OCI-LY1 (cell line): ENCODE results near the gene LRRTM3.

ENCODE experiments used
- H2AFZ ChIP-seq: fragments of 200-600 bp; sonication (generic), shearing (Covaris generic); 2 replicates; pipeline ENCODE4 v1.6.0; 2014; ENCODE audit warnings: antibody characterized with exemption, mild to moderate bottlenecking, low read length
- H3F3A ChIP-seq: fragments of 200-600 bp; sonication (generic), shearing (Covaris generic); 2 replicates; pipeline ENCODE4 v1.6.0; 2014; ENCODE audit warnings: mild to moderate bottlenecking, antibody characterized with exemption, low read length, moderate library complexity; ENCODE audit not compliant: insufficient read depth
- H3K27ac ChIP-seq: fragments of 200-600 bp; sonication (generic); 2 replicates; pipeline ENCODE4 v1.5.1; 2014; ENCODE audit warnings: low read length, mixed run types, mild to moderate bottlenecking, low read depth; ENCODE audit not compliant: poor library complexity, severe bottlenecking
- H3K27me3 ChIP-seq: fragments of 200-600 bp; sonication (generic); 2 replicates; pipeline ENCODE4 v1.6.0; 2014; ENCODE audit warnings: antibody characterized with exemption, mild to moderate bottlenecking, low read length, moderate library complexity; ENCODE audit not compliant: insufficient read depth
- H3K36me3 ChIP-seq: fragments of 200-600 bp; sonication (generic); 2 replicates; pipeline ENCODE4 v1.6.1; 2014; ENCODE audit warnings: mild to moderate bottlenecking, antibody characterized with exemption, low read length, moderate library complexity, mixed read lengths; ENCODE audit not compliant: insufficient read depth
- H3K4me1 ChIP-seq: fragments of 200-600 bp; sonication (generic); 2 replicates; pipeline ENCODE4 v1.5.1; 2014; ENCODE audit warnings: mild to moderate bottlenecking, low read length, moderate library complexity; ENCODE audit not compliant: insufficient read depth, severe bottlenecking
- H3K4me2 ChIP-seq: fragments of 200-600 bp; sonication (generic), shearing (Covaris generic); 2 replicates; pipeline ENCODE4 v1.6.1; 2014; ENCODE audit warnings: low read length
- H3K4me3 ChIP-seq: fragments of 200-600 bp; sonication (generic); 2 replicates; pipeline ENCODE4 v1.5.1; 2014; ENCODE audit warnings: low read length, low read depth, mild to moderate bottlenecking, mixed read lengths; ENCODE audit not compliant: poor library complexity, severe bottlenecking
- H3K79me2 ChIP-seq: fragments of 200-600 bp; shearing (Covaris generic); 2 replicates; pipeline ENCODE4 v1.6.1; 2016; ENCODE audit warnings: mixed run types, low read length, mixed read lengths; ENCODE audit not compliant: insufficient read depth
- H3K9ac ChIP-seq: fragments of 200-600 bp; sonication (generic), shearing (Covaris generic); 2 replicates; pipeline ENCODE4 v1.6.1; 2014; ENCODE audit warnings: mild to moderate bottlenecking, low read length, mixed read lengths
- H3K9me2 ChIP-seq: fragments of 200-600 bp; sonication (generic), shearing (Covaris generic); 2 replicates; pipeline ENCODE4 v1.6.1; 2014; ENCODE audit warnings: low read depth, mild to moderate bottlenecking, low read length, mixed read lengths
- H3K9me3 ChIP-seq: fragments of 200-600 bp; shearing (Covaris generic); 2 replicates; pipeline ENCODE4 v1.6.1; 2014; ENCODE audit warnings: low read length, mixed read lengths
- H4K20me1 ChIP-seq: fragments of 200-600 bp; sonication (generic), shearing (Covaris generic); 2 replicates; pipeline ENCODE4 v1.6.0; 2016; ENCODE audit warnings: mild to moderate bottlenecking, low read length; ENCODE audit not compliant: insufficient read depth
- EZH2 ChIP-seq: fragments of 200-600 bp; sonication (generic), shearing (Covaris generic); IDR thresholded peaks from 2 replicates; pipeline ENCODE4 v1.8.0; 2017; ENCODE audit warnings: borderline replicate concordance, mixed run types, mild to moderate bottlenecking, antibody characterized with exemption, low read length, moderate library complexity, mixed read lengths
- TF ChIP-seq, protein P1 (sequence below): fragments of 200-600 bp; sonication (generic), shearing (Covaris generic); IDR thresholded peaks from 2 replicates; pipeline ENCODE4 v1.5.1; 2017; ENCODE audit warnings: mild to moderate bottlenecking, antibody characterized with exemption, low read length, moderate library complexity, mixed read lengths

The LRRTM3 gene

DNA sequence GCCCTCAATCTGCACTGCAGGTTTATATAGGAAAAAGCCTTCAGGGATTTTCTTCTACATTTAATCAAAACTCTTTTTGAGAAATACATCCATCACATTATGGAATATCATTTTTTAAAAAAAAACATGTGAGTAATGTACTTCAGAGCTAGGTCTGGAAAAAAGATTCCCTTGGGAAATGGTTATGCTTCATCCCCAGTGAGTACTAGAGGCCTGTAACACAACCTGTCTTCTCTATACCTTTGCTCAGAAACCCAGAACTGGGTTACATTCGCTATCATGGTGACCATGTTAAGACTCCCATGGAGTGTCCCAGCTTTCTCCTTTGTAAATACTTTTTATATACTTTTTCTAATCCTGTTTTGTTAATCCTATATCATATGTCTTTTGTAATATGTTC is 186.9 kb downstream of the LRRTM3 start:
- no peak overlapping the region for H3K27ac ChIP-seq
- no peaks in the 10 kb centered on the region for H4K20me1 ChIP-seq
- no peak overlapping the region for H3K4me2 ChIP-seq
- TF ChIP-seq, protein P1, sequence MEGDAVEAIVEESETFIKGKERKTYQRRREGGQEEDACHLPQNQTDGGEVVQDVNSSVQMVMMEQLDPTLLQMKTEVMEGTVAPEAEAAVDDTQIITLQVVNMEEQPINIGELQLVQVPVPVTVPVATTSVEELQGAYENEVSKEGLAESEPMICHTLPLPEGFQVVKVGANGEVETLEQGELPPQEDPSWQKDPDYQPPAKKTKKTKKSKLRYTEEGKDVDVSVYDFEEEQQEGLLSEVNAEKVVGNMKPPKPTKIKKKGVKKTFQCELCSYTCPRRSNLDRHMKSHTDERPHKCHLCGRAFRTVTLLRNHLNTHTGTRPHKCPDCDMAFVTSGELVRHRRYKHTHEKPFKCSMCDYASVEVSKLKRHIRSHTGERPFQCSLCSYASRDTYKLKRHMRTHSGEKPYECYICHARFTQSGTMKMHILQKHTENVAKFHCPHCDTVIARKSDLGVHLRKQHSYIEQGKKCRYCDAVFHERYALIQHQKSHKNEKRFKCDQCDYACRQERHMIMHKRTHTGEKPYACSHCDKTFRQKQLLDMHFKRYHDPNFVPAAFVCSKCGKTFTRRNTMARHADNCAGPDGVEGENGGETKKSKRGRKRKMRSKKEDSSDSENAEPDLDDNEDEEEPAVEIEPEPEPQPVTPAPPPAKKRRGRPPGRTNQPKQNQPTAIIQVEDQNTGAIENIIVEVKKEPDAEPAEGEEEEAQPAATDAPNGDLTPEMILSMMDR: no peak
- no peak for TF ChIP-seq EZH2
- no peaks in the 10 kb centered on the region for H3K27me3 ChIP-seq
- no peak overlapping the region for H3K9ac ChIP-seq
- no peaks in the 10 kb centered on the region for H3K9me3 ChIP-seq
- no peaks in the 10 kb centered on the region for H3K36me3 ChIP-seq
- no peaks in the 10 kb centered on the region for H3F3A ChIP-seq
- H2AFZ ChIP-seq: no peak overlapping the region
- no peak overlapping the region for H3K4me3 ChIP-seq
- H3K4me1 ChIP-seq: no peaks in the 10 kb centered on the region
- no peaks in the 10 kb centered on the region for H3K9me2 ChIP-seq
- H3K79me2 ChIP-seq: no peaks in the 10 kb centered on the region

DNA sequence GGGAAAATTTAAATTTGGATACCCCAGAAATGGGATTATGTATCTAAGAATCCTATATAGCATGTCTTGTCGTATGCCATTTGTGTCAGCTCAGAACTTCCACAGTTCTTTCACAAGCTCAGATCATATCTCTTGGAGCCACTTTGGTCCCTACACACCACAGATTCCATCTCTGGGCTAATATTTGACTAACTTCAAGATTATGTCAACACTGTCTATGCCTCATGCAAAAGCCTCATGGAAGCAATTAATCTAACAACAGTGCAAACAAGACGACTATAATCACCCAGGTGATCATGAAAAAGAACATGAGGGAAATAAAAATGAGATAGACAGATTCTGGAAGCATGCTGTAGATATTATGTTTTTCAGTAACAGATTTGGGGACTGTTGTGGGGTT is 189.1 kb downstream of the LRRTM3 start:
- Histone ChIP-seq H3K27me3 (no peaks in the 10 kb centered on the region), H4K20me1 (no peaks in the 10 kb centered on the region), H3K4me3 (no peak overlapping the region), H3K9ac (no peak overlapping the region), H3K9me2 (no peaks in the 10 kb centered on the region), H3K36me3 (no peaks in the 10 kb centered on the region), H3F3A (no peaks in the 10 kb centered on the region), H3K4me1 (no peaks in the 10 kb centered on the region), H2AFZ (no peak overlapping the region), H3K27ac (no peak overlapping the region), H3K9me3 (no peaks in the 10 kb centered on the region), H3K79me2 (no peaks in the 10 kb centered on the region), H3K4me2 (no peak overlapping the region)
- TF ChIP-seq, protein P1: no peak
- TF ChIP-seq EZH2: no peak

DNA sequence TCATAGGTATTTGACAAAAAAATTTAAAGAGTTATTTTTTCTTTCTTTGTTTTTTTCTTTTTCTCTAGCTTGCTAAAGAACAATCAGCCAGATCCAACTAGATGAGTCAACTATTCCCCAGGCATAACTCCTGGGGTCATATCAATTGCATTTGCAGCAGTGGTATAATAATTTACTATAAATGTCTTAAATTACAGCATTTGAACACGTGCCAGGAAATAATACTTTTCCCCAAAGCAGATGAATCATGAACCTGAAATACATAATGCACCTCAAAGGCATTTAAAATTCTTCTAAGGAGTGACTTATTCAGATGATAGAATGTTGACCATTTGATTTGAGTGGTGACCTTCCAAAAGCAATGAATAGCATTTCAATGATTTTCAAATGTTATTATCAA is 190.1 kb downstream of the LRRTM3 start:
- TF ChIP-seq, protein P1: no peak
- no peak for TF ChIP-seq EZH2
- Histone ChIP-seq H3K4me1 (no peaks in the 10 kb centered on the region), H3K27ac (no peak overlapping the region), H3K36me3 (no peaks in the 10 kb centered on the region), H3F3A (no peaks in the 10 kb centered on the region), H3K79me2 (no peaks in the 10 kb centered on the region), H3K9me2 (no peaks in the 10 kb centered on the region), H3K9ac (no peak overlapping the region), H3K4me3 (no peak overlapping the region), H3K9me3 (no peaks in the 10 kb centered on the region), H2AFZ (no peak overlapping the region), H3K4me2 (no peak overlapping the region), H4K20me1 (no peaks in the 10 kb centered on the region), H3K27me3 (no peaks in the 10 kb centered on the region)
